ENCODE data around the gene BTG2. TPM values are rescaled to one million over a fixed set of nuclear protein-coding genes. Genes with fewer than 3 reads are reported as not detected.

The BTG2 gene
- total RNA-seq, 1 experiment from 2014 or later, result 2.2 TPM

GRCh38 chr1:203291201-203292096, 13.9 kb upstream of the BTG2 start:
- ChIA-PET CTCF (no interaction called here), POLR2A (ENCODE audit: unreplicated experiment) (no interaction called here)
- no TSS peak for BruUV-seq (replicated peaks)
- no peaks in the 10 kb centered on the region for H3F3A ChIP-seq (ENCODE audit: low read length, unreplicated experiment)
- intact Hi-C loops (cut with micrococcal nuclease), result no loop called here
- H2AFZ ChIP-seq (ENCODE audit: low read length), result no peak overlapping the region
- TF ChIP-seq EZH2 (IDR thresholded peaks at IDR 0.05; ENCODE audit: low read length, unreplicated experiment) (no peak), EZH2phosphoT487 (IDR thresholded peaks at IDR 0.05; ENCODE audit: borderline replicate concordance, low read length) (no peak)
- no peaks in the 10 kb centered on the region for H4K20me1 ChIP-seq (ENCODE audit: low read length)
- DNase-seq (no peak), ATAC-seq (no peak)
- H3K79me2 ChIP-seq (ENCODE audit: low read length), result no peaks in the 10 kb centered on the region
- peaks cover 53% of the 10 kb centered on the region for H3K27me3 ChIP-seq (ENCODE audit: low read length)
- no peak overlapping the region for H3K27ac ChIP-seq (ENCODE audit: low read length)
- no peaks in the 10 kb centered on the region; the same call in 1 of the 2 replicates for H3K4me1 ChIP-seq (ENCODE audit: insufficient read depth, low read length)
- no peaks in the 10 kb centered on the region for H3K9me2 ChIP-seq (replicated peaks; ENCODE audit: low read length)
- no peak overlapping the region for H3K9ac ChIP-seq (ENCODE audit: low read length)
- H3K9me3 ChIP-seq (ENCODE audit: low read length), result no peaks in the 10 kb centered on the region
- H3K4me2 ChIP-seq (ENCODE audit: low read length), result no peak overlapping the region
- no peaks in the 10 kb centered on the region for H3K36me3 ChIP-seq (ENCODE audit: low read depth, low read length)
- no peak overlapping the region for H3K4me3 ChIP-seq (ENCODE audit: low read length)

GRCh38 chr1:203295796-203296195, 9.5 kb upstream of the BTG2 start:
- Histone ChIP-seq H3K9me2 (replicated peaks; ENCODE audit: low read length) (no peaks in the 10 kb centered on the region), H3K36me3 (ENCODE audit: low read depth, low read length) (no peaks in the 10 kb centered on the region), H3K4me3 (ENCODE audit: low read length) (no peak overlapping the region), H3K9ac (ENCODE audit: low read length) (no peak overlapping the region), H3K4me2 (ENCODE audit: low read length) (no peak overlapping the region), H3K4me1 (ENCODE audit: insufficient read depth, low read length) (no peaks in the 10 kb centered on the region; the same call in 1 of the 2 replicates), H3K79me2 (ENCODE audit: low read length) (no peaks in the 10 kb centered on the region), H4K20me1 (ENCODE audit: low read length) (no peaks in the 10 kb centered on the region), H3K9me3 (ENCODE audit: low read length) (no peaks in the 10 kb centered on the region), H3K27ac (ENCODE audit: low read length) (no peak overlapping the region), H3K27me3 (ENCODE audit: low read length) (peaks cover 55% of the 10 kb centered on the region), H3F3A (ENCODE audit: low read length, unreplicated experiment) (no peaks in the 10 kb centered on the region), H2AFZ (ENCODE audit: low read length) (no peak overlapping the region)
- BruUV-seq (replicated peaks), result no TSS peak
- DNase-seq (no peak), ATAC-seq (no peak)
- intact Hi-C loops (cut with micrococcal nuclease), result no loop called here
- ChIA-PET POLR2A (ENCODE audit: unreplicated experiment) (no interaction called here), CTCF (no interaction called here)
- TF ChIP-seq EZH2 (IDR thresholded peaks at IDR 0.05; ENCODE audit: low read length, unreplicated experiment), result no peak
- no peak for TF ChIP-seq EZH2phosphoT487 (IDR thresholded peaks at IDR 0.05; ENCODE audit: borderline replicate concordance, low read length)
- no peak for TF ChIP-seq CTCF (conservative IDR thresholded peaks at IDR 0.05; ENCODE audit: low read depth, low read length)

- DNase-seq (no peak), ATAC-seq (no peak)
- H3K36me3 ChIP-seq (ENCODE audit: low read depth, low read length), result no peaks in the 10 kb centered on the region
- no TSS peak for BruUV-seq (replicated peaks)
- no peaks in the 10 kb centered on the region for H4K20me1 ChIP-seq (ENCODE audit: low read length)
- no peak overlapping the region for H3K27ac ChIP-seq (ENCODE audit: low read length)
- no peaks in the 10 kb centered on the region for H3K9me3 ChIP-seq (ENCODE audit: low read length)
- H3K4me3 ChIP-seq (ENCODE audit: low read length), result no peak overlapping the region
- H3F3A ChIP-seq (ENCODE audit: low read length, unreplicated experiment), result no peaks in the 10 kb centered on the region
- intact Hi-C loops (cut with micrococcal nuclease), result no loop called here
- CTCF ChIA-PET, result no interaction called here
- H3K27me3 ChIP-seq (ENCODE audit: low read length), result peaks cover 60% of the 10 kb centered on the region
- no peak overlapping the region for H2AFZ ChIP-seq (ENCODE audit: low read length)
- no peak overlapping the region for H3K9ac ChIP-seq (ENCODE audit: low read length)
- H3K9me2 ChIP-seq (replicated peaks; ENCODE audit: low read length), result no peaks in the 10 kb centered on the region
- POLR2A ChIA-PET (ENCODE audit: unreplicated experiment), result no interaction called here
- H3K79me2 ChIP-seq (ENCODE audit: low read length), result no peaks in the 10 kb centered on the region
- TF ChIP-seq EZH2phosphoT487 (IDR thresholded peaks at IDR 0.05; ENCODE audit: borderline replicate concordance, low read length), result no peak
- TF ChIP-seq CTCF (conservative IDR thresholded peaks at IDR 0.05; ENCODE audit: low read depth, low read length), result no peak
- TF ChIP-seq EZH2 (IDR thresholded peaks at IDR 0.05; ENCODE audit: low read length, unreplicated experiment), result no peak
- no peaks in the 10 kb centered on the region for H3K4me1 ChIP-seq (ENCODE audit: insufficient read depth, low read length)
- no peak overlapping the region for H3K4me2 ChIP-seq (ENCODE audit: low read length)
Measured at GRCh38 chr1:203296460-203297073, 8.8 kb upstream of the BTG2 start.

Measured in PC-3 (cell line).